HepG2 (cell line): Measurements from ENCODE around the gene MTA1. TPM values are rescaled to one million over a fixed set of nuclear protein-coding genes. Genes with fewer than 3 reads are reported as not detected.

Source experiments
- ARHGAP35 ChIP-seq: sonication (generic); formaldehyde crosslinking; IDR thresholded peaks from 2 replicates; pipeline ENCODE4 v1.9.0; 2022; ENCODE audit warnings: mild to moderate bottlenecking, inconsistent platforms, moderate library complexity, missing genetic modification reagents, borderline replicate concordance
- CBFB ChIP-seq: sonication (generic); formaldehyde crosslinking; IDR thresholded peaks from 2 replicates; pipeline ENCODE4 v1.4.0; 2020; ENCODE audit warnings: missing genetic modification reagents
- CCAR2 ChIP-seq: fragments of 200-400 bp; formaldehyde crosslinking; optimal IDR thresholded peaks from 2 replicates; pipeline ENCODE3; 2018; ENCODE audit warnings: low read depth, mild to moderate bottlenecking, low read length, moderate library complexity
- ERF ChIP-seq: IDR thresholded peaks from 2 replicates; pipeline ENCODE4 v1.6.1; 2018; ENCODE audit warnings: missing biosample characterization, missing genetic modification reagents
- ETV6 ChIP-seq: sonication (generic); formaldehyde crosslinking; conservative IDR thresholded peaks from 2 replicates; pipeline ENCODE4 v1.4.0; 2020; ENCODE audit warnings: missing genetic modification reagents
- FOXJ3 ChIP-seq: sonication (generic); formaldehyde crosslinking; IDR thresholded peaks from 2 replicates; pipeline ENCODE4 v1.4.0; 2020; ENCODE audit warnings: missing genetic modification reagents, mild to moderate bottlenecking, borderline replicate concordance
- FOXO1 ChIP-seq: sonication (generic); formaldehyde crosslinking; IDR thresholded peaks from 2 replicates; pipeline ENCODE4 v1.4.0; 2020; ENCODE audit warnings: missing genetic modification reagents
- KAT7 ChIP-seq: IDR thresholded peaks from 2 replicates; pipeline ENCODE4 v1.6.1; 2018; ENCODE audit warnings: borderline replicate concordance, missing compliant biosample characterization
- MAFK ChIP-seq, 2 experiments: IDR thresholded peaks in 1 of 2; conservative IDR thresholded peaks in 1 of 2; 2 replicates each; pipeline ENCODE4 v1.6.1; 2011; ENCODE audit warnings: improper control_type of control experiment in 2 of 2, low read length in 2 of 2
- MNT ChIP-seq: fragments of 450-650 bp; IDR thresholded peaks from 2 replicates; pipeline ENCODE4 v1.6.1; 2016
- MXD3 ChIP-seq: IDR thresholded peaks from 2 replicates; pipeline ENCODE4 v1.6.1; 2016; ENCODE audit warnings: mild to moderate bottlenecking, missing biosample characterization, missing genetic modification reagents
- NBN ChIP-seq: fragments of 450-650 bp; conservative IDR thresholded peaks from 2 replicates; pipeline ENCODE4 v1.6.1; 2017
- RORA ChIP-seq: sonication (generic); formaldehyde crosslinking; IDR thresholded peaks from 2 replicates; pipeline ENCODE4 v1.5.0; 2020; ENCODE audit warnings: mild to moderate bottlenecking, missing genetic modification reagents, moderate library complexity
- SP4 ChIP-seq: sonication (generic); formaldehyde crosslinking; IDR thresholded peaks from 2 replicates; pipeline ENCODE4 v1.8.1; 2023; ENCODE audit warnings: mild to moderate bottlenecking, missing genetic modification reagents
- TRIM24 ChIP-seq: sonication (generic); formaldehyde crosslinking; IDR thresholded peaks from 2 replicates; pipeline ENCODE4 v1.8.0; 2022; ENCODE audit warnings: mild to moderate bottlenecking, missing genetic modification reagents
- ZBTB14 ChIP-seq: sonication (generic); formaldehyde crosslinking; IDR thresholded peaks from 2 replicates; pipeline ENCODE4 v1.4.0; 2020; ENCODE audit warnings: missing genetic modification reagents
- ZBTB7A ChIP-seq: sonication (generic); formaldehyde crosslinking; IDR thresholded peaks from 2 replicates; pipeline ENCODE4 v1.8.0; 2022; ENCODE audit warnings: mild to moderate bottlenecking, missing genetic modification reagents
- ZBTB7B ChIP-seq: sonication (generic); formaldehyde crosslinking; IDR thresholded peaks from 2 replicates; pipeline ENCODE4 v1.4.0; 2020; ENCODE audit warnings: missing genetic modification reagents
- ZFP36L1 ChIP-seq: sonication (generic); formaldehyde crosslinking; IDR thresholded peaks from 2 replicates; pipeline ENCODE4 v1.8.0; 2022; ENCODE audit warnings: mild to moderate bottlenecking, missing genetic modification reagents, moderate library complexity
- ZNF10 ChIP-seq: sonication (generic); formaldehyde crosslinking; IDR thresholded peaks from 2 replicates; pipeline ENCODE4 v1.4.0; 2020; ENCODE audit warnings: mild to moderate bottlenecking, low read depth, missing genetic modification reagents, borderline replicate concordance
- ZNF253 ChIP-seq: sonication (generic); formaldehyde crosslinking; IDR thresholded peaks from 2 replicates; pipeline ENCODE4 v1.8.0; 2022; ENCODE audit warnings: mild to moderate bottlenecking, missing genetic modification reagents, borderline replicate concordance
- ZNF3 ChIP-seq: IDR thresholded peaks from 2 replicates; pipeline ENCODE4 v1.7.0; 2017; ENCODE audit warnings: inconsistent platforms
- ZNF329 ChIP-seq: sonication (generic); formaldehyde crosslinking; IDR thresholded peaks from 2 replicates; pipeline ENCODE4 v1.9.0; 2021; ENCODE audit warnings: low read depth, mild to moderate bottlenecking, missing genetic modification reagents
- ZNF343 ChIP-seq: sonication (generic); formaldehyde crosslinking; IDR thresholded peaks from 2 replicates; pipeline ENCODE4 v1.4.0; 2020; ENCODE audit warnings: mild to moderate bottlenecking, missing genetic modification reagents
- ZNF431 ChIP-seq: sonication (generic); formaldehyde crosslinking; IDR thresholded peaks from 2 replicates; pipeline ENCODE4 v1.9.0; 2022; ENCODE audit warnings: missing genetic modification reagents, low read depth, mild to moderate bottlenecking, borderline replicate concordance
- ZNF546 ChIP-seq: sonication (generic); formaldehyde crosslinking; conservative IDR thresholded peaks from 2 replicates; pipeline ENCODE4 v1.8.1; 2023; ENCODE audit warnings: mild to moderate bottlenecking, missing genetic modification reagents
- ZNF563 ChIP-seq: sonication (generic); formaldehyde crosslinking; IDR thresholded peaks from 2 replicates; pipeline ENCODE4 v1.8.0; 2022; ENCODE audit warnings: mild to moderate bottlenecking, moderate library complexity, missing genetic modification reagents
- ZNF629 ChIP-seq: sonication (generic); formaldehyde crosslinking; conservative IDR thresholded peaks from 2 replicates; pipeline ENCODE4 v1.5.0; 2020; ENCODE audit warnings: missing genetic modification reagents
- ZNF737 ChIP-seq: sonication (generic); formaldehyde crosslinking; IDR thresholded peaks from 2 replicates; pipeline ENCODE4 v1.5.0; 2020; ENCODE audit warnings: missing genetic modification reagents, mild to moderate bottlenecking, borderline replicate concordance
- ZNF841 ChIP-seq: sonication (generic); formaldehyde crosslinking; IDR thresholded peaks from 2 replicates; pipeline ENCODE4 v1.8.1; 2023; ENCODE audit warnings: missing genetic modification reagents, borderline replicate concordance
- polyA plus RNA-seq, 8 experiments: library from polyadenylated mRNA; depleted of rRNA in 3 of 8; stranded (reverse) in 7 of 8; unstranded in 1 of 8; fragments of >200 nt; fragmentation: Illumina TruSeq in 4 of 8; extraction: Trizol in 4 of 8; gene quantifications; 2 replicates each; pipeline versions ENCODE4 v1.2.1 to v1.2.3, GENCODE V29; 2011 to 2016; ENCODE audit warnings: low read depth in 4 of 8, missing spikeins in 1 of 8, mixed read lengths in 1 of 8; ENCODE audit not compliant: insufficient read depth in 1 of 8
- total RNA-seq, 5 experiments: library from RNA; depleted of rRNA; stranded (reverse); fragments of >200 nt; fragmentation: Illumina TruSeq; extraction: Trizol; gene quantifications; 2 replicates each; pipeline ENCODE4 v1.2.3, GENCODE V29; 2016; ENCODE audit warnings: low read depth in 1 of 5

MTA1 gene
- total and polyA plus RNA-seq, 2 of the 13 experiments (the other 11 are each of a cell fraction or from before 2014, with no cell fraction given), result 35.2 to 85.8 TPM

- TF ChIP-seq ZNF546 (CRISPR knock-in tag) (peak; percentile 88; the same call in 1 of the 2 replicates), ZNF841 (CRISPR knock-in tag) (no peak), ZFP36L1 (CRISPR knock-in tag) (peak; percentile 82; the same call in 1 of the 2 replicates), CCAR2 (no peak), ERF (peak; percentile 81), KAT7 (CRISPR knock-in tag) (no peak), ZNF629 (CRISPR knock-in tag) (no peak), ZNF253 (0 out of 2 replicates have a peak, but pooled peaks have one; percentile 28), CBFB (peak; percentile 97), ZNF431 (CRISPR knock-in tag) (no peak), MXD3 (CRISPR knock-in tag) (no peak; the same call in 1 of the 2 replicates), MAFK (conservative IDR thresholded peaks at IDR 0.05 in 1 of 2, IDR thresholded peaks at IDR 0.05 in 1 of 2; ENCODE audit: low read length in 2 of 2) (no peak), ZBTB14 (CRISPR knock-in tag) (no peak; the same call in 1 of the 2 replicates), ZNF737 (CRISPR knock-in tag) (no peak), MNT (no peak), TRIM24 (CRISPR knock-in tag) (no peak), ZNF329 (peak; percentile 98), FOXJ3 (CRISPR knock-in tag) (no peak), ARHGAP35 (CRISPR knock-in tag) (no peak), ZNF563 (CRISPR knock-in tag) (peak; percentile 83; the same call in 1 of the 2 replicates), ZNF3 (CRISPR knock-in tag) (no peak), ETV6 (CRISPR knock-in tag) (no peak), SP4 (CRISPR knock-in tag) (peak; percentile 66), ZBTB7A (peak; percentile 99), ZNF343 (peak; percentile 63; the same call in 1 of the 2 replicates), FOXO1 (peak; percentile 40; the same call in 1 of the 2 replicates), ZNF10 (CRISPR knock-in tag) (no peak), ZBTB7B (peak; percentile 99), RORA (no peak), NBN (no peak)
These were observed 76.6 kb downstream of the MTA1 start (continued) for GRCh38 chr14:105495990-105496830.
